Right cardiac atrium (tissue), 5 donors: ENCODE measurements around the gene CSF2. TPM values are rescaled to one million over a fixed set of nuclear protein-coding genes. Genes with fewer than 3 reads are reported as not detected.

Source experiments
- ATAC-seq, 2 donors: fragments of 200-7000 bp; cut with Tn5 transposase; one replicate each; pipeline versions ENCODE4 v1.8.0 to v1.9.1; 2020; ENCODE audit warnings: moderate library complexity in 2 of 2, mild to moderate bottlenecking in 1 of 2
- DNase-seq, 3 donors: peaks; one replicate each; pipeline ENCODE4 v3.0.0-alpha.2; 2020
- H3K27ac ChIP-seq: one replicate; pipeline ENCODE4 v1.5.1; 2013; ENCODE audit warnings: mild to moderate bottlenecking, low read length, control low read depth, moderate library complexity
- H3K27me3 ChIP-seq: one replicate; pipeline ENCODE4 v1.6.1; 2013; ENCODE audit not compliant: control insufficient read depth, insufficient read depth
- H3K4me1 ChIP-seq: one replicate; pipeline ENCODE4 v1.6.1; 2013; ENCODE audit warnings: low read length; ENCODE audit not compliant: control insufficient read depth, insufficient read depth
- H3K4me3 ChIP-seq: one replicate; pipeline ENCODE4 v1.5.1; 2013; ENCODE audit warnings: low read length, control low read depth
- H3K9me3 ChIP-seq: one replicate; pipeline ENCODE4 v1.6.1; 2013; ENCODE audit warnings: low read length; ENCODE audit not compliant: control insufficient read depth
- WGBS: extraction: QIAGEN DNeasy Blood & Tissue Kit; methylation state at CpG from one replicate; pipeline ENCODE4 v1.1.7; 2013; 5-methylcytosine and 5-hydroxymethylcytosine counted together
- intact Hi-C, 4 donors: fragments of 100-400 bp; cut with DNase I; formaldehyde crosslinking; loops; one replicate each; pipeline versions ENCODE4 v1.11.0 to v1.14.0; 2022 to 2023
- polyA plus RNA-seq: library from polyadenylated mRNA; stranded (reverse); fragments of 200-250 nt; gene quantifications from one replicate; pipeline ENCODE4 v1.2.3, GENCODE V29; 2013
- total RNA-seq, 4 donors: library from RNA; stranded (reverse); fragmentation: NEBNext Ultra II Directional; extraction: Animal tissue kit (Norgen Biotek cat#: 25700); gene quantifications; one replicate each; pipeline ENCODE4 v1.2.1, GENCODE V29; 2021
- donor health status: healthy with polysubstance abuse.
- donor health status: DM: no; HTN: yes; CAD: no.
- donor health status: DM: no; HTN: no; CAD: no.
- donor health status: DM: no; HTN: yes; CAD: no; lungs with severe emphysema.
- donor health status: DM: yes; HTN: yes; CAD: no.

Gene CSF2
- total and polyA plus RNA-seq, 5 donors: not detected

DNA sequence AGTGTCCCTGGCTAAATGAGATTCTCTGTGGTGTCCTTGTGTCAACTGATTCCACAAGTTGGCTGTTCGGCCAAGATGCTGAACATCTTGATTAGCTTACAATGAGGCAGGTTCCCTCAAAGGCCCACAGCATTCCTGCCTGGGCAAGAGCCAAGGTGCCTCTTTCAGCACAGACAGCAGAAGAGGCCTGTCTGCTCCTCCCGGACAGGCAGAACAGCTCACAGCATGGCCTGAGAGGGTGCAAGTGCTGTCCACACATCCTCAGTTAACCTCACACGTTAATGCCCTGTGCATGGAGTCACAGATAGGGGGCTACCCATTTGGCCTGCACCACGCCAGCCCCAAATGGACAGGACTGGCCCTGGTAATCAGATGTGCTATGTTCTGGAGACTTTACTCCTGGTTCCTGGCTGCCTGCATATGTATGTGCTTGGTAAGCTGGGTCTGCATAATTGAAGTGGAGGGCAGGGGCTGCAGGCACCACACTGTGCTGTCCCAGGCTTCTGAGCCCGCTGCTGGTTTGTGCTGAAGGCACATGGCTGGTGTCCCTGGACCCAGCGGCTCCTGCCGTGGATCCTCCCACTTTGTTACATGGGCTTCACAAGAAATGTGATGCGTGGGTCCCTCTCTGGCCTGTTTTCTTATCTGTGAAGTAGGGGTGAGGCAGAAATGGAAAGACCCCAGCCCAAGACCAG is 8.9 kb downstream of the CSF2 start:
- intact Hi-C loops: no loop called here
- H3K27me3 ChIP-seq: no peaks in the 10 kb centered on the region
- H3K9me3 ChIP-seq: no peaks in the 10 kb centered on the region
- DNase-seq (no peak), ATAC-seq (no peak)
- 84% methylated on average over 8 of the region's 8 CpGs for WGBS
- H3K27ac ChIP-seq: no peak overlapping the region
- peaks cover 9% of the 10 kb centered on the region for H3K4me1 ChIP-seq
- no peak overlapping the region for H3K4me3 ChIP-seq

DNA sequence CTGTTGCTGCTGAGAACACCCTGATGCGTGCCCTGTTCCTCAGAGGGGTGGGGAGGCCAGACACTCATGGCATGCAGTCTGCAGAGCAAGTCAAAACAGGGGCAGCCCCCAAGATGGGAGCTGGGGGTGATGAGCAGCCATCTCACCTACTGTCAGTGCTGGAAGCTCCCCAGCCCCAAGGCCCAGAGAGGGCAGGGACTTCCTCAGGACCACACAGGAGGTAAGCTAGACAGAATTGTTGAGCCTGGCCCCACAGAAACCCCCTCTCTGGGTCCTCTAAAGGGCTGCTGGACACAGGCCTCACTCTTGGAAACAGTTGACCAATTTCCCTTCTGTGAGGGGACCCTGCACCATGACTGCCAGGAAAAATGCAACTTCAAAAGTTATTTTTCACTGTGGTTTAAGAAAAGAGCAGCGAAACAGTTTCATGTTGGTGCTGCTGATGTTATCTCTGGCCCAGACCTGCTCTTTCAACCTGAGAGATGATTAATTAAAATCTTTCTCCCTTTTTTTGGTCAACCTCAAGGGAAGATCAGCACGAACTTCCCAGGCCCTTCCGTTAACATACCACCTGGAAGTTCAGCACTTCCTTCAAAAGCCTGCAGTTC is 9.6 kb downstream of the CSF2 start:
- DNase-seq: no peak
- no peaks in the 10 kb centered on the region for H3K9me3 ChIP-seq
- no peaks in the 10 kb centered on the region for H3K27me3 ChIP-seq
- intact Hi-C loops: no loop called here
- H3K27ac ChIP-seq: no peak overlapping the region
- no peak for ATAC-seq
- peaks cover 9% of the 10 kb centered on the region for H3K4me1 ChIP-seq
- H3K4me3 ChIP-seq: no peak overlapping the region
- WGBS: 87% methylated on average over 4 of the region's 4 CpGs

DNA sequence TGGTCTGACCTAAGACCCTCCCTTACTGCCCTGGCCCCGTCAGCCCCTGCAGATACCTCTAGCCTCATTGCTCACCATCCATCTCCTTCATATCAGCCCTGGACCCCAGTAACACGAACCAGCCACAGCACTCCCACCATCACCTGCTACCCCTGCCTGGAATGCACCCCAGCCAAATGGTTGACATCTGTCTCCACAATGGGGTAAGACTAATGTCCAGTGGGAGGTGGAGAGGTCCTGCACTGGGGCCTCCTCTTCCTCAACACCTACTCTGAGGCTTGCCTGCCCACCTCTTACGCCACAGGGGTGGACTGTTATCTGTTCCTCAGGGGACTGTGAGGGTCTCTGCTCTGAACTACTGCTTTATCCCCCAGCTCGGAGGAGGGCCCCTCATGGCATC is 12.1 kb downstream of the CSF2 start:
- intact Hi-C loops: no loop called here
- no peak for ATAC-seq
- WGBS: 84% methylated on average over 4 of the region's 4 CpGs
- no peak overlapping the region for H3K4me3 ChIP-seq
- no peaks in the 10 kb centered on the region for H3K9me3 ChIP-seq
- H3K27ac ChIP-seq: no peak overlapping the region
- no peak for DNase-seq
- H3K4me1 ChIP-seq: peaks cover 9% of the 10 kb centered on the region
- H3K27me3 ChIP-seq: no peaks in the 10 kb centered on the region

DNA sequence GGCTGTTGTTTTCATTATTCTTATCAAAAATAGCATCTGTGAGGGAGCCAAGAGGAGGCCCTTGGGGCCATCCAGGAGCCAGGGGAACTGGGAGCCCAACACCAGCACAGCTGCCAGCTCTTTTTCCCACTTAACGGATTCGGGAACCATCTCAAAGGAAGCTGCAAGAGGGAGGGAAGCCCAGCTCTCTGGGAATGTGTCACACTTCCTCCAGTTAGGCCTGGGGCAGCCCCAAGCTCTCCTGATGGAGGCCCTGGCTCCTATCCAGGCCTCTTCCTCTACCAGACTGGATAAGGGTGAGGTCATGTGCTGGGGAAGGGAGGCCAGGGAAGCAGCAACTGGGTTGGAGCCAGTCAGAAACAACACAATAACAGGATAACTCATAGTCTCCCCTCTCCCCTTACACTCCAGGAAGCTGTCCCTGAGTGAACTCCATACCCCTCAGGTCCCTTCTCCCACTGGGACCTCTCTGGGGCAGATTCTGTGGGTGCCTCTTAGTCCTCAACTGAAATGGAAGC is 12.7 kb downstream of the CSF2 start:
- peaks cover 9% of the 10 kb centered on the region for H3K4me1 ChIP-seq
- 10% methylated on average over 2 of the region's 2 CpGs for WGBS
- intact Hi-C loops: no loop called here
- no peaks in the 10 kb centered on the region for H3K27me3 ChIP-seq
- peak overlapping the region; percentile 44 for H3K27ac ChIP-seq
- DNase-seq (peak; percentile 82 to 89 (median 84)), ATAC-seq (peak; percentile 91 to 98)
- no peak overlapping the region for H3K4me3 ChIP-seq
- no peaks in the 10 kb centered on the region for H3K9me3 ChIP-seq

DNA sequence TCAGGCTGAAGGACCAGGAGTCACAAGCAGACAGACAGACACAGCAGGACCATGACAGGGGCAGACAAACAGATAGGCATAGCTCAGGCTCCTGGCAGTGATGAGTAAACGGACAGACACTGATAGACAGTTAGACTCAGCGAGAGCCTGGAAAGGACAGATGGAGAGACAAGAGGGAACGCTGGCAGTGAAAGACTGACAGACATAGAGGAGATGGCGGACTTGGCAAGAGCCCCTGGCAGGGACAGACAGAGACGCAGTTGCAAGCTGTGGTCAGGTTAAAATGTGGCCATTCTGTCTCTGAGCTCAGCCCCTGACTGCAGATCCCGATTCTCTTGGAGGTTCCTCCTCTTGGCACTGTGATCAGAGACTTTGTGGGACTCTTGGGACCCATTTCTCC is 13.6 kb downstream of the CSF2 start:
- intact Hi-C loops: no loop called here
- WGBS: 68% methylated on average over 6 of the region's 6 CpGs
- peaks cover 9% of the 10 kb centered on the region for H3K4me1 ChIP-seq
- H3K27me3 ChIP-seq: no peaks in the 10 kb centered on the region
- no peaks in the 10 kb centered on the region for H3K9me3 ChIP-seq
- DNase-seq (no peak), ATAC-seq (peak in 1 of 2 donors; percentile 10)
- H3K27ac ChIP-seq: peak overlapping the region; percentile 44
- H3K4me3 ChIP-seq: no peak overlapping the region

DNA sequence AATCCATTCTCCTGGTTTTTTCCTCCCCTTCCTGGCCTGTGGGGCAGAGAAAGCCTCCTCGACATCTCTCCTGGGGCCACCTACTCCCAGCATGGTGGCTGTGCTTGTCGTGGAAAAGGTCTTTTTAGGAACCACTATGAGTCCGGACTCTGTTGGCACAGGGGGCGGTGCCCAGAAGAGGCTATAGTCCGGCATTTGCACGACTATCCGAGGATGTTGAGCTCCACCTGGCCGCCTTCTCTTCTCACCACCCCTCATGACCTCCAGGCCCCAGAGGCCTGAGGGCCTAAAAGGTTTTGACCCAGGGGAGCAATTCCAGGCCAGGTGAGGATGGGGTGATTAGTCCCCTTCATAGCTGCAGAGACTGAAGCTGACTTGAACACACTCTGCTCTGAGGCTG is 14.1 kb downstream of the CSF2 start:
- Histone ChIP-seq H3K4me1 (peaks cover 9% of the 10 kb centered on the region), H3K4me3 (no peak overlapping the region), H3K9me3 (no peaks in the 10 kb centered on the region), H3K27me3 (no peaks in the 10 kb centered on the region), H3K27ac (no peak overlapping the region)
- intact Hi-C loops: no loop called here
- DNase-seq: no peak
- WGBS: 78% methylated on average over 8 of the region's 8 CpGs
- ATAC-seq: no peak

DNA sequence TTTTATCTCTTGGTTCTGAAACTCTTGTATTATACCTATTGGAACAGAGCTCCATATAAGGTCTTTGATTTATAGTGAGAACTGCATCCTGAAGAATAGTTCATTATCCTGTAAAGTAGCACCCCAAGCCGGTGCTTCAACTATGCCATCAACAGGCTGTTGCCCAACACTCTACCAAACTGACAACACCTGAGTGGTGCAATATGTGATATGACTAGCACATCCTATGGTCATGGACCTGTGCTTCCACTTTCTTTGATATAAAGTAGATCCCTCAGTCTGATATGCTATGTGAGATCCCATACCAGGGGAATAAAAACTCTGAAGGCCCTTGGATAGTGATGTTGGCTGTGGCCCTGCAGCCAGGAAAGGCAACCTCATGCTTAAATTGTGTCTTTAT is 15.8 kb downstream of the CSF2 start:
- WGBS: 90% methylated on average over 1 of the region's 1 CpG
- no peak overlapping the region for H3K4me3 ChIP-seq
- intact Hi-C loops: no loop called here
- no peaks in the 10 kb centered on the region for H3K27me3 ChIP-seq
- no peak overlapping the region for H3K27ac ChIP-seq
- DNase-seq (no peak), ATAC-seq (no peak)
- H3K9me3 ChIP-seq: no peaks in the 10 kb centered on the region
- peaks cover 9% of the 10 kb centered on the region for H3K4me1 ChIP-seq

DNA sequence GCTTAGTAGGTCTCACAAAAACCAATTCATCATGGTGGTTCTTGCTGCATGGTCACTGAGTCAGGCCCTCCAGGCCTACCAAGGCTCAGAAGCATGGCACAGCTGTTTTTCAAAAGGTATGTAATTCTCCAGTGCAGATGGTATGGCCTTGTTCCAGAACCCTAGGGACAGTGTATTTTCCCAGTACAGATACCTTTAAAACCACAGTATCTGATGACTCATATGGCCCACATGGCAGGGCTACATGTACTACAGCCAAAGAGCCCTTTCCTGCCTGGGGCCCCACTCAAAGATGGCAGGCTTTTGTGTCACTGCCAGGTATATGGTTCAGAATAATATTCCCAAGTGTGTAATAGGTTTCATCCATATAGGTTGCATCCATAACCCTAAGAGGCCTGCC is 16.5 kb downstream of the CSF2 start:
- Histone ChIP-seq H3K4me3 (no peak overlapping the region), H3K27ac (no peak overlapping the region), H3K9me3 (no peaks in the 10 kb centered on the region), H3K4me1 (peaks cover 9% of the 10 kb centered on the region), H3K27me3 (no peaks in the 10 kb centered on the region)
- ATAC-seq (no peak), DNase-seq (no peak)
- intact Hi-C loops: no loop called here

DNA sequence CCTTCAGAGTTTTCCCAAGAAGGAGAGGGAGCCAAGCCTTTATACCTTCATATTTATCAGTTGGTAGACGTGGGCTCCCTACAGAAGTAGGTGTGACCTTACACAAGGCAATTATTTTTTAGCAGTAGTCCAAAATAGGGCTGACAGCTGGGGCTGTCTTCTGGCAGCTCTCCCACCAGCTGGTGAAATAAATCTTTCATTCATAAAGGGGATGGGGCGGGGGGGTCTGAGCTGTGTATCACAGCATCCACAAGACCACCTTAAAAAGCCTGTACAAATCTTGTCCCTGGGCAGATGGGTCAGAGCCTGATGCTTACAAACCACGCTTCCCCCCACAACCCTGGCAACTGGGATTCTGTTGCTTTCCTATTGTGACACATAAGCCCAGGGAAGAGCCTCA is 19.7 kb downstream of the CSF2 start:
- no peaks in the 10 kb centered on the region for H3K27me3 ChIP-seq
- no peaks in the 10 kb centered on the region for H3K4me1 ChIP-seq
- no peak overlapping the region for H3K4me3 ChIP-seq
- H3K9me3 ChIP-seq: no peaks in the 10 kb centered on the region
- no peak overlapping the region for H3K27ac ChIP-seq
- DNase-seq (no peak), ATAC-seq (no peak)
- WGBS: 43% methylated on average over 3 of the region's 3 CpGs
- intact Hi-C loops: no loop called here

DNA sequence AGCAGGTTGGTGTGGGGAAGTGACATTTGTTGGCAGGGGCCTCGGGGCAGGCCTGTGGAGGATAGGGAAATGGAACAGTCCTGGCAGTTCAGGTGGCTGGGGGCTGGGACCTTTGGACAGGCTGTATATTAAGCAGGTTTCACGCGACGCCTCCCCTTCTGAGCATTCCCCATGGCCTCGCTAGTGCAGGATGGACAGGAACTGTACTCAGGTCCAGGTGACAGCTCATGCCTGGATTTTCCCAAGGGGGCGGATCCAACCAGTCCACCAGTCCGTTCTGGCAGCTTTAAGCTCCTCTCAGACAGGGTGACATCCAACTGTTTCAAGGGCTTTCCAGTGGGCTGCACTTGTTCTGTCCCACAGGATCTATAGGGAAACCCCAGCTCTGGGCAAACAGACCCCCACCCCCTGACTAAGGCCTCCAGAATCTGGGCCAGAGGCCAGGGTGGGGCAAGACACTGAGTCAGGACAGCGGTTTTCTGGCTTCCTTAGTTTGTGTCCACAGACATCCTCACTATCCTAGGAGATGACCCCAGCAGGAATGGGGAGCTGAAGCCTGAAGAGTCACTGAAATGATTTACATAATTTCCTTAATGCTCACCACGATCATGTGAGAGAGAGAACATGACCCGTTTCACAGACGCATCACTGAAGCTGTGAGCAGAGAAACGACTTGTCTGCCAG is 20.9 kb downstream of the CSF2 start:
- ATAC-seq: no peak
- no peak for DNase-seq
- no peaks in the 10 kb centered on the region for H3K27me3 ChIP-seq
- no peaks in the 10 kb centered on the region for H3K9me3 ChIP-seq
- no peaks in the 10 kb centered on the region for H3K4me1 ChIP-seq
- intact Hi-C loops: no loop called here
- no peak overlapping the region for H3K27ac ChIP-seq
- 68% methylated on average over 12 of the region's 12 CpGs for WGBS
- no peak overlapping the region for H3K4me3 ChIP-seq

DNA sequence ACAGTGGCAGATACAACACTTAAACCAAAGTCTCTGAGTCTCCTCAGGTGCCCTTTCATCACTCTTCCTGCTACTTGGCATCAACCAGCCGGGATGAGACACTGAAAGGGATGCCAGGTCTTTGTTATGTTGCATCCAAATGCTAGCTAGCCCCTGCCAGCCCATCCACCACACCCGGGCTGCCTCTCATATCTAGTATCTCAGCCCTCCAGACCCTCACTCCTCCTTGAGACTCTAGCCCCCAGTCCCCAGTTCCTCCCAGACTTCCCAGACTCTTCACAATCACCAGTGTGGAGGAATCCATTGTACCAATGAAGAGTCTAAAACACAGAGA is 21.5 kb downstream of the CSF2 start:
- 79% methylated on average over 2 of the region's 2 CpGs for WGBS

More for the DNA sequence above, 21.5 kb downstream of the CSF2 start:
- intact Hi-C loops: no loop called here
- H3K4me3 ChIP-seq: no peak overlapping the region
- no peaks in the 10 kb centered on the region for H3K9me3 ChIP-seq
- H3K27me3 ChIP-seq: no peaks in the 10 kb centered on the region
- no peaks in the 10 kb centered on the region for H3K4me1 ChIP-seq
- DNase-seq: no peak
- ATAC-seq: peak in 1 of 2 donors; percentile 17
- no peak overlapping the region for H3K27ac ChIP-seq
